Measurements from ENCODE around the gene GRM5.

DNA sequence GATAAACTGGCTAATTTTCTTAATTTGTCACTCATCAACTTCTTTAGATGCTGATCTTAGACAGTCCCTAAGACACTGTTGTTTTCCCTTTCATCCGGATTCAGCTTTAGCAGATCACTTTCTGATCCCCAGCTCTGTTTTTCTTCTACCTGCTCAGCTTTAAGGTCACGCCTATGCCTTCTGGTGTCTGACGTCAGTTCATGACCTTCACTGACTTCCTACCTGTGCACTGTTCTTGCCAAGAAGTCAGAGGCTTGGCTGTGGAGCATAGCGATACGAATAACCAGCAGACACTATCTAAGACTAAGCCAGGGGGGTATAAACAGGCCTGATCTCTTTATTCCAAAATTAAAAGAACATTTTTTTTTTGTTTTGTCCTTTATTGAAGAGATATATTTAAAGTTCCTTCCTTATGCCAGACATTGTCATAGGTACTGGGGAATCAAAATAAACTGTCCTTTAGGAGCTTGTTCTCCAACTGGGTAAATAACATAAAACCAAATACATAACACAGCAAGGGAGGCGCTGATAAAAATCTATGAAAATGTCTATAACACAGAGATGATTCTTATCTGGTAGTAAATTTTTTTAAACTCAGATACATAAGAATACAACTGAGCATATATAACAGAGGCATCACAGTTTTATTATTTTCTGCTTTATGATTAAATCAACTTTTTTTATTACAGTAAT lies 376.1 kb downstream of the GRM5 start:
- TF ChIP-seq POLR2AphosphoS5 (IDR thresholded peaks at IDR 0.05) = no peak
- TF ChIP-seq, protein P1, sequence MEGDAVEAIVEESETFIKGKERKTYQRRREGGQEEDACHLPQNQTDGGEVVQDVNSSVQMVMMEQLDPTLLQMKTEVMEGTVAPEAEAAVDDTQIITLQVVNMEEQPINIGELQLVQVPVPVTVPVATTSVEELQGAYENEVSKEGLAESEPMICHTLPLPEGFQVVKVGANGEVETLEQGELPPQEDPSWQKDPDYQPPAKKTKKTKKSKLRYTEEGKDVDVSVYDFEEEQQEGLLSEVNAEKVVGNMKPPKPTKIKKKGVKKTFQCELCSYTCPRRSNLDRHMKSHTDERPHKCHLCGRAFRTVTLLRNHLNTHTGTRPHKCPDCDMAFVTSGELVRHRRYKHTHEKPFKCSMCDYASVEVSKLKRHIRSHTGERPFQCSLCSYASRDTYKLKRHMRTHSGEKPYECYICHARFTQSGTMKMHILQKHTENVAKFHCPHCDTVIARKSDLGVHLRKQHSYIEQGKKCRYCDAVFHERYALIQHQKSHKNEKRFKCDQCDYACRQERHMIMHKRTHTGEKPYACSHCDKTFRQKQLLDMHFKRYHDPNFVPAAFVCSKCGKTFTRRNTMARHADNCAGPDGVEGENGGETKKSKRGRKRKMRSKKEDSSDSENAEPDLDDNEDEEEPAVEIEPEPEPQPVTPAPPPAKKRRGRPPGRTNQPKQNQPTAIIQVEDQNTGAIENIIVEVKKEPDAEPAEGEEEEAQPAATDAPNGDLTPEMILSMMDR (IDR thresholded peaks at IDR 0.05) = no peak

Measured in prostate gland (tissue), 2 donors.